GM21423 (cell line): Measurements from ENCODE around the gene FAM184B.
"Not testable (repeated sequence)": the region's sequence is repeated elsewhere in the genome, so short reads cannot be mapped to it uniquely, and the experiment has no call there.

Experiments used
- ATAC-seq: cut with Tn5 transposase; IDR thresholded peaks from one replicate; pipeline ENCODE4 v1.9.1; 2021; ENCODE audit warnings: mild to moderate bottlenecking, moderate library complexity; ENCODE audit not compliant: unreplicated experiment

Gene FAM184B

GRCh38 chr4:17688011-17688441, 93.4 kb downstream of the FAM184B start:
- ATAC-seq, result no peak

- ATAC-seq, result no peak
Observed at GRCh38 chr4:17687237-17687857, 94.1 kb downstream of the FAM184B start.

GRCh38 chr4:17684648-17685047, 96.8 kb downstream of the FAM184B start:
- ATAC-seq, result not testable (repeated sequence)

- no peak for ATAC-seq
Observed at GRCh38 chr4:17682222-17682566, 99.2 kb downstream of the FAM184B start.

DNA sequence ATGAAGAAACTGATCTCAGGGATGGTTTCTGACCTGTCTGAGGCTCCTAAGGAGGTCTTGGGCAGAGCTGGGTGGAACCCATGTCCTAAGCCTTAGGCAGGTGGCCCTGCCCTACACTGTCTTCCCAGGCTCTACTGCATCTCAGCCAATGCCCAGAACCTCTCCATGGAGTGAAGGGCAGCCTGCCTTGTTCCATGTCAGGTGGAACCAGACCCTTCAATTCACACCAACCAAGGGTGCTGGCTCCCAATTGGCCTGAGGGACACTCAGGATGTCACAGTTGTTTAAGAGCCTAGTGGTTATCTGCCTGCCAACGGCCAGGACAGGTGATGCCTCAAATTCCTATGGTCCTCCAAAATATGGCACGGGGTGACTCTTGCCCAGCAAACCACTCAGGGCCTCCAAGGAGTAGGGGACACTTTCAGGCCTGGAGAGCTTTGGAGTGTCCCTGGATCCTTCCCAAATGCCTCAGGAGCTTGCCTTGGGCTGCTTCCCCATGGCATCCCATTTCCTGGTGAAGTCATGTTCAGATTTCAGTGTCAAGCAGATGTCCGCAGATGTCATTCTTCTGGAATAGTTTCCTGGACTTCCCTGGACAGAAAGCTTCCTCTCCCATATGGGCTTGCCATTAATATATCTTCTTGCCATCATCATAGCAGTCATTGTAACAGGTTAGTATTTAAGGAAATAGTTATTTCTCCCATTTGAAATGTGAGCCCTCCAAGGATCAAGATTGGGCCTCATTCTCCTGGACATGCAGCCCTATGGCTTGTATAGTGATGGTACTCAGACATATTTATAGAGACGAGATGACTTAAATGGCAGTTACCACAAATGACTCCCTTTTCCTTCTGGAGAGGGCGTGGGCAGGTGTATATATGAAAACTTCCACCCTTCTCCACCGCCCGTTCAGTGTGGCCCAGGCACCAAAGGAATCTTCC, 99.9 kb downstream of the FAM184B start:
- no peak for ATAC-seq

DNA sequence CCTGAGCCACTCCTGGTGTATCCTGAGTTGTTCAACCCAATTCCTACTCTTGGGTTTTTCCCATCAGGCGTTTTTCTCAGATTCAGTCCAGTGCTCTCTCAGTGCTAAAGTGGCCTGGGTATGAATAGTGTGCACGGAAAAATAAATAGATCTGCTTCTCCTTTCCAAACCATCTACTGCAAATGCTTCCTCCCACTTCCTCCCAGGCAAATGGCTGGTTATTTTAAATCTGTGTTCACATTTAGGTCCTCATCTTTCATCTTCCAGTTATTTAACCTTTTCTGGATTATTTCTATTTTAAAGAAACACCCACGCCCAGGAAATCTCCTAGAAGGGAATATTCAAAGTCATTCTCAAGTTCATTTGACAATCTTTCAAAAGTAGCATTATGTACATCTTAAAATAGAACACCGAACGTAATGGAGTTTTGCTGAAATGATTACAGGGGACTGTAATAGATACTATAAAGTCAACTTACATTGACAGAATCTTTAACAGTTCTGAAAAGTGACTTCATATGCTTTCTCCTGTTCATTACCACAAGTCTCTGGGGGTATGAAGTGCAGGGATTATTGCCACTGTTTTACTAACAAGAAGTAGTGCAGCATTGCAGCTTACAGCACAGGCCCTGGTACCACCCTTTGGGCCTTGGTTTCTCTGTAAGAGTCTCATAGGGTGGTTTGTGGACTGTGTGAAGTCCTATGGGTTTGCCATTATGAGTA, 100.7 kb downstream of the FAM184B start:
- ATAC-seq, result no peak

DNA sequence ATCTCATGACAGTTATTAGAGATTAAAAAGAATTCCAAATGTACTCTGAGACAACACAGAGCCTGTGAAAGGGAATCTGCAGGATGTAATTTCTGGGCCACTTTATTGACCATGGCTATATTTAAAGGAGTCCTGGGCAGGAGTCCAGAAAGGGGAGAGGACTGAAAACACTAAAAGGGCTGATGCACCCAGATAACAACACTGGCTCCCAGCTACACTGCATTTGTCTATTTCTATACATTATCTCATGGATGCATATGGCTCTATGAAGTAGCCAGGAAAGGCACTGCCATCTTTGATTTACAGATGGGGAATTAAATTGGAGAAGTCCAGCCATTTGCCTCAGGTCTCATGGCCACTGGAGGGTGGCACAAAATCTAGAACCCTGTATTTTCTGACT, 111.0 kb downstream of the FAM184B start:
- ATAC-seq, result no peak

DNA sequence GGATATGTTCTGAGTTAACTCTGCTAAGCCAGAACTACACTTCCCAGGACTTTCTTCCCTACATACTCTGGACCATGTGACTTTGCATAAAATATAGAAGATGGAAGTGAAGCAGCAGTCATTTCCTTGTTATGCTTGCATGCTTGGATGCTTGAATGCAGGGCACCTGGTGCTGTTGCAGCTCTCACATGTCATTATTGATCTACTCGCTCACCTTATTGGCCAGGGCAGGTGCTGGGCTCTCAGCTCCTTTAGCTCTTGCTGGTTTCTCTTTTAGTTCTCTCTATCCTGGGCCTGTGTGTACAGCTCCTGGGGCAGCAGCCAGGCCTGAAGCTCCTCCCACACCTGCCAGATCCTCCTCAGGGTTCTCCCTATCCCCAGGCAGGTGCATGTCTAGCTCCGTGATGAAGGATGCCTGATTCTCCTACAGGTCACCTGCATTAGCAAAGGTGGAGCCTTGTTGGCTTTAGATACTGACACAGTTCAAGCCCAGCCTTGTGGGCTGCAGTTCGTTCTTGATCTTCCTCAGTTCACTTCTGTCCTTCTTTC, 113.7 kb downstream of the FAM184B start:
- no peak for ATAC-seq

- no peak for ATAC-seq
Observed at GRCh38 chr4:17667253-17667652, 114.2 kb downstream of the FAM184B start.

DNA sequence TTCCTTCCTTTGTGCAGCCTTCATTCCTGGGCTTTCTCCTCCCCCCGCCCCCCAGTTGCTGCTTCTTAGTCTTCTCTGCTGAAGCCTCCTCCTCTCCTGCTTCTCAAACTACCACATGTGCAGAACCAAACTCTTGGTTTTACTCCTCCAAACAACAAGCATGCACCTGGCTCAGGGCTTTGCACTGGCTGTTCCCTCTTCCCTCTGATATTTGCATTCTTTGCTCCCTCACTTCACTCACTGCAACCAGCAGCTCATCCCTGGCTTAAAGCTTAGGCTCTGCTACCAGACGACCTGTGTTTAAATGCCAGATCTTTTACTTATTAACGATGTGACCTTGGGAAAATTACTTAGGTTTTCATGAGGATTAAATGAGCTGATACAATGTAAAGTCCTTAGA, 115.6 kb downstream of the FAM184B start:
- ATAC-seq, result no peak

- ATAC-seq, result peak; percentile 39
Observed at GRCh38 chr4:17665346-17665745, 116.1 kb downstream of the FAM184B start.

DNA sequence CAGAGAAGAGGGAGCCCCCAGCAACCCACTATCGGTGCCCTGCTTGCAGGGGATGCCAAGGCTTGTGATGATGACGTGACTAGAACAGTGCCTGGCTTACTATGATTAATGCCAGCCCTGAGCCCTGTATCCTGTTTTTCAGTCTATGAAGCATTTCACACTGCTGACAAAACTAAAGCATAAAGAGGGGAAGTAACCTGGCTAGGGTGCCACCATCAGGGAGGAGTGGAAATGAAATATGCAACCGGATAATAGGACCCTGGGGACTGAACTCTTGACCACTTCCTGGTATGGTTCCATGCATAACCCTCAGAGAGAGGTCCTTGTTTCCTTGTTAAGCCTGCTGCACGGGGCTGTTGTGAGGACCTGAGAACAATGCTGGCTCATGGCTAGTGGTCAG, 116.7 kb downstream of the FAM184B start:
- peak; percentile 97 for ATAC-seq

GRCh38 chr4:17662694-17663093, 118.7 kb downstream of the FAM184B start:
- ATAC-seq, result no peak

GRCh38 chr4:17659196-17659595, 122.2 kb downstream of the FAM184B start:
- not testable (repeated sequence) for ATAC-seq

GRCh38 chr4:17657849-17658248, 123.6 kb downstream of the FAM184B start:
- no peak for ATAC-seq

DNA sequence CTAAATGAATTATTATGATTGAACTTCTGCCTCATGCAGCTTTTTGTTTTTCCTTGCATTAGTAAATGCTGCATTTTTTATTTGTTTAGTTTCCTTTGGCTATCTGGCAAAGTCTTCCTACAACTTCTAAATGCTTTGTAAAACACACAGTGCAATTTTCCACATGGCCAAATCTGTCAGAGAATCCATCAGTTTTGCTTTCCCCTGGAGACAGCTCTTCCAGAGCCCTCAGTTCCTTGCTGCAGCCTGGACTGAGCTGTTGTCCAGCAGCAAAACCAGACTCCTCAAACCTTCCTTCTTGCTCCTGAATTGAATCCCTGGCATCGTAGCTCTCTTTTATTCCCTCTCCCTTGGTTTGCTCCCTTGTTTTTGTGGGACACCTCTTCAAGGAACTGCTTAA, 124.3 kb downstream of the FAM184B start:
- no peak for ATAC-seq

DNA sequence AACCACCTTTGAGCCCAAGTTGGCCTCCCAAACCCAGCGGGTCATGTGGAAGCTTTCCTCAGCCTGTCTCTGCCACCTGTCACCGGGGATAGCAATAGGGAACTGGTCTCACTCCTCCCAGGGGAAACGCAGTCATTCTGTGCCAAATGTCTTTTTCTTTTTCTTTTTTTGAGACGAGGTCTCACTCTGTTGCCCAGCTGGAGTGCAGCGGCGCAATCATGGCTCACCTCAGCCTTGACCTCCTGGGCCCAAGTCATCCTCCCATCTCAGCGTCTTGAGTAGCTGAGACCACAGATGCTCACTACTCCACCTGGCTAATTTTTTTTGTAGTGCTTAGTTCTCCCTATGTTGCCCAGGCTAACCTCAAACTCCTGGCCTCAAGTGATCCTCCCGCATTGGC, 126.7 kb downstream of the FAM184B start:
- ATAC-seq, result no peak

DNA sequence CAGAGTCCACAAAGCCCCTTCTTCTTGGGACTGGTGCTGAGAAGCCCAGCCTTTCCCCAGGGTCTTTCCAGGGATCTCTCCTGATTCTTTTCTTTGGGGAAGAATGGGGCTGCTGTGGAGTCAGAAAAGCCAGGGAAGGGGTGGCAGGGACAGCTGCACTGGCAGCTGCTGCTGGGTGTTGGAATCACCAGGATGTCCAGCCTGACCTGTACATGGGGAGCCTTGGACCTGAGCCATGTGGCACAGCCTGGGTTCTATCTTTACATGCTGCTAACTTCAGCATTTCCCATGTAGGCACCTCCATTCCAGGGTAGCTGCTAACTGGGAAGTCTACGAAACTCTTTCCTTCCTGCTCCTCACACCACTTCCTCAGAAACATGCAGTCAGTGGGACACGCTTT, 131.0 kb downstream of the FAM184B start:
- ATAC-seq, result no peak

- ATAC-seq, result no peak
Observed at GRCh38 chr4:17647927-17648326, 133.5 kb downstream of the FAM184B start.

DNA sequence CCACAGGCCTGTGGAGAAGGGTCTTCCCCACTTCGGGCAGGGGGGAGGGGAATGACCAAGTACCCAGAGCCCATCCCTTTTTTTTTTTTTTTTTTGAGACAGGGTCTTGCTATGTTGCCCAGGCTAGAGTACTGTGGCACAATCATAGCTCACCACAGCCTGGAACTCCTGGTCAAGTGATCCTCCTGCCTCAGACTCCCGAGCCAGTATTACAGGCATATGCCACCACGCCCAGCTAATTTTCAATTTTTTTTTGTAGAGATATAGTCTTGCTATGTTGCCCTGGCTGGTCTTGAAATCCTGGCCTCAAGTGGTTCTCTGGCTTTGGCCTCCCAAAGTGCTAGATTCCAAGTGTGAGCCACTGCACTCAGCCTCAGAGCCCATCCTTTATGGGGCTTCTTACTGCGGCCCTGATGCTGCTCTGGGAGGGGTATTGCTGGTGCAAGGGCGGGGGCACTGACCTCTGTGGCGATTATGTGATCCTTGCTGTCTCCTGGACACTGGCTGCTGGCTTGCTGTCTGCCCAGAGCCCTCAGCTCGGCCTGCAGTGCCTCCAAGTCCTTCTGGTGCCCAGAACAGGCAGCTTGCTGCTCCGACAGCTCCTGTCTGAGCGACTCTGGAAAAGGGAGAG, 134.1 kb downstream of the FAM184B start:
- no peak for ATAC-seq

GRCh38 chr4:17646693-17647092, 134.7 kb downstream of the FAM184B start:
- ATAC-seq, result no peak
